GM19397 (cell line): ENCODE data around the gene ATP6V1G2.
"Not testable (repeated sequence)": the region's sequence is repeated elsewhere in the genome, so short reads cannot be mapped to it uniquely, and the experiment has no call there.

Experiments
- ATAC-seq: cut with Tn5 transposase; IDR thresholded peaks from one replicate; pipeline ENCODE4 v1.9.1; 2021; ENCODE audit warnings: mild to moderate bottlenecking, moderate library complexity; ENCODE audit not compliant: unreplicated experiment

Gene ATP6V1G2

GRCh38 chr6:31575952-31576685, 29.7 kb upstream of the ATP6V1G2 start:
- ATAC-seq, result no peak

- no peak for ATAC-seq
These were observed 29.0 kb upstream of the ATP6V1G2 start, which contains the start of gene TNF for GRCh38 chr6:31575335-31575901. Gene TNF, plus strand, starts transcription at chr6:31575565. Its CDS starts 177 bp downstream, at chr6:31575742.

GRCh38 chr6:31574106-31575061, 28.0 kb upstream of the ATP6V1G2 start:
- ATAC-seq, result no peak

- no peak for ATAC-seq
These were observed 27.1 kb upstream of the ATP6V1G2 start for GRCh38 chr6:31573239-31574105.

GRCh38 chr6:31572041-31572911, 25.9 kb upstream of the ATP6V1G2 start, which contains the start of gene LTA:
Gene LTA, plus strand, starts transcription at chr6:31572289. Its CDS starts 454 bp downstream, at chr6:31572743.
- peak; percentile 42 for ATAC-seq

- no peak for ATAC-seq
These were observed 23.6 kb upstream of the ATP6V1G2 start for GRCh38 chr6:31569861-31570536.

GRCh38 chr6:31568537-31568961, 22.1 kb upstream of the ATP6V1G2 start:
- ATAC-seq, result peak; percentile 46

GRCh38 chr6:31567531-31568370, 21.3 kb upstream of the ATP6V1G2 start:
- no peak for ATAC-seq

- ATAC-seq, result no peak
These were observed 14.3 kb upstream of the ATP6V1G2 start for GRCh38 chr6:31560697-31561058.

GRCh38 chr6:31559958-31560696, 13.7 kb upstream of the ATP6V1G2 start:
- peak; percentile 72 for ATAC-seq

- no peak for ATAC-seq
These were observed 13.2 kb upstream of the ATP6V1G2 start for GRCh38 chr6:31559606-31559957.

GRCh38 chr6:31558631-31559500, 12.5 kb upstream of the ATP6V1G2 start:
- no peak for ATAC-seq

- ATAC-seq, result no peak
These were observed 11.9 kb upstream of the ATP6V1G2 start for GRCh38 chr6:31558318-31558625.

GRCh38 chr6:31557443-31558317, 11.3 kb upstream of the ATP6V1G2 start:
- no peak for ATAC-seq

- ATAC-seq, result no peak
These were observed 9.9 kb upstream of the ATP6V1G2 start for GRCh38 chr6:31556307-31556706.

GRCh38 chr6:31551371-31551770, 5.0 kb upstream of the ATP6V1G2 start:
- not testable (repeated sequence) for ATAC-seq
